AG20443 (cell line): ENCODE measurements around the gene PEPD.

ENCODE experiments used
- DNase-seq: peaks from one replicate; pipeline ENCODE4 v3.0.0; 2012; ENCODE audit warnings: low spot score, mixed read lengths

Gene PEPD

GRCh38 chr19:33383720-33384292 lies 137.8 kb downstream of the PEPD start:
- no peak for DNase-seq

GRCh38 chr19:33382982-33383381 lies 138.6 kb downstream of the PEPD start:
- DNase-seq = no peak

- DNase-seq = no peak
Measured at GRCh38 chr19:33382006-33382405, 139.6 kb downstream of the PEPD start.

- DNase-seq = no peak
Measured at GRCh38 chr19:33381101-33381500, 140.5 kb downstream of the PEPD start.

- no peak for DNase-seq
Measured at GRCh38 chr19:33379151-33379829, 142.3 kb downstream of the PEPD start.

GRCh38 chr19:33377586-33378475 lies 143.8 kb downstream of the PEPD start:
- DNase-seq = peak; percentile 38

- no peak for DNase-seq
Measured at GRCh38 chr19:33376941-33377557, 144.5 kb downstream of the PEPD start.

GRCh38 chr19:33376423-33376822 lies 145.2 kb downstream of the PEPD start:
- peak; percentile 73 for DNase-seq

- no peak for DNase-seq
Measured at GRCh38 chr19:33375837-33376159, 145.8 kb downstream of the PEPD start.

- DNase-seq = no peak
Measured at GRCh38 chr19:33375156-33375836, 146.3 kb downstream of the PEPD start.

- DNase-seq = no peak
Measured at GRCh38 chr19:33374236-33374714, 147.3 kb downstream of the PEPD start.

- DNase-seq = peak; percentile 99
Measured at GRCh38 chr19:33373453-33374235, 147.9 kb downstream of the PEPD start, which contains the start of gene CEBPG. Gene CEBPG, plus strand, starts transcription at chr19:33373709. Its CDS starts 5,531 bp downstream, at chr19:33379240.

GRCh38 chr19:33370783-33371182 lies 150.8 kb downstream of the PEPD start:
- DNase-seq = no peak

- DNase-seq = peak; percentile 34
Measured at GRCh38 chr19:33368074-33368864, 153.3 kb downstream of the PEPD start.

GRCh38 chr19:33366897-33367296 lies 154.7 kb downstream of the PEPD start:
- DNase-seq = no peak

GRCh38 chr19:33366127-33366526 lies 155.5 kb downstream of the PEPD start:
- no peak for DNase-seq

GRCh38 chr19:33365691-33366090 lies 155.9 kb downstream of the PEPD start:
- no peak for DNase-seq

- no peak for DNase-seq
Measured at GRCh38 chr19:33363476-33363875, 158.1 kb downstream of the PEPD start.

- no peak for DNase-seq
Measured at GRCh38 chr19:33362508-33363228, 158.9 kb downstream of the PEPD start.
